GM12891 (cell line): ENCODE data around the gene ARGFX.

ENCODE experiments used
- PAX5 ChIP-seq: IDR thresholded peaks from 2 replicates; pipeline ENCODE4 v1.6.1; 2011; ENCODE audit warnings: low read length, moderate library complexity, mild to moderate bottlenecking; ENCODE audit not compliant: insufficient read depth, severe bottlenecking
- POLR2A ChIP-seq: IDR thresholded peaks from 2 replicates; pipeline ENCODE4 v1.6.1; 2011; ENCODE audit warnings: low read depth, low read length, control low read depth
- POLR2AphosphoS5 ChIP-seq: IDR thresholded peaks from 2 replicates; pipeline ENCODE4 v1.6.1; 2011; ENCODE audit warnings: low read depth, low read length, control low read depth
- SPI1 ChIP-seq: IDR thresholded peaks from 2 replicates; pipeline ENCODE4 v1.6.1; 2011; ENCODE audit warnings: low read depth, low read length, control low read depth
- TAF1 ChIP-seq: IDR thresholded peaks from 2 replicates; pipeline ENCODE4 v1.6.1; 2011; ENCODE audit warnings: low read depth, low read length, control low read depth

- TF ChIP-seq POLR2A: no peak
- TF ChIP-seq POLR2AphosphoS5: no peak
- TF ChIP-seq TAF1: no peak
- TF ChIP-seq SPI1: no peak
- TF ChIP-seq PAX5: no peak
Measured at GRCh38 chr3:121604759-121605158, 37.0 kb downstream of the ARGFX start.
